ENCODE measurements around the gene OVCA2. TPM values are rescaled to one million over a fixed set of nuclear protein-coding genes. Genes with fewer than 3 reads are reported as not detected.

Gene OVCA2
- total RNA-seq, 1 experiment from 2014 or later = 35.4 TPM

- intact Hi-C loops (cut with micrococcal nuclease; ENCODE audit: unreplicated experiment) = no loop called here
- no peaks in the 10 kb centered on the region for H4K20me1 ChIP-seq (ENCODE audit: insufficient read depth)
Observed at GRCh38 chr17:2055292-2056205, 13.7 kb downstream of the OVCA2 start.

GRCh38 chr17:2056206-2057174 is 14.7 kb downstream of the OVCA2 start:
- CTCF ChIA-PET = interaction anchor here (3.1 kb wide), 1 partner anchor 188 kb away, joined by 14 read pairs; no protein-coding TSS in a partner anchor
- no peaks in the 10 kb centered on the region for H3K79me2 ChIP-seq (ENCODE audit: low read depth)

More at GRCh38 chr17:2055292-2056205, 13.7 kb downstream of the OVCA2 start:
- H3K9me3 ChIP-seq (ENCODE audit: insufficient read depth, low read depth) = no peaks in the 10 kb centered on the region
- POLR2A ChIA-PET (ENCODE audit: unreplicated experiment) = interaction anchor here (0.7 kb wide), 1 partner anchor 67 kb away, joined by 3 read pairs; no protein-coding TSS in a partner anchor
- H3K4me1 ChIP-seq (replicated peaks; ENCODE audit: insufficient read depth) = peaks cover 7% of the 10 kb centered on the region; the same call in 1 of the 2 replicates
- peak overlapping the region; percentile 93 for H3K4me2 ChIP-seq
- no peaks in the 10 kb centered on the region for H3K36me3 ChIP-seq (ENCODE audit: low read depth)
- H3K27me3 ChIP-seq (ENCODE audit: insufficient read depth, low read depth) = peaks cover 12% of the 10 kb centered on the region
- CTCF ChIA-PET = interaction anchor here (0.6 to 3.1 kb wide), 5 partner anchors 133 to 228 kb away, joined by 3 to 14 read pairs (median 7); no protein-coding TSS in a partner anchor
- no peak for TF ChIP-seq EZH2 (IDR thresholded peaks at IDR 0.05; ENCODE audit: low read depth)
- TF ChIP-seq, protein P1, sequence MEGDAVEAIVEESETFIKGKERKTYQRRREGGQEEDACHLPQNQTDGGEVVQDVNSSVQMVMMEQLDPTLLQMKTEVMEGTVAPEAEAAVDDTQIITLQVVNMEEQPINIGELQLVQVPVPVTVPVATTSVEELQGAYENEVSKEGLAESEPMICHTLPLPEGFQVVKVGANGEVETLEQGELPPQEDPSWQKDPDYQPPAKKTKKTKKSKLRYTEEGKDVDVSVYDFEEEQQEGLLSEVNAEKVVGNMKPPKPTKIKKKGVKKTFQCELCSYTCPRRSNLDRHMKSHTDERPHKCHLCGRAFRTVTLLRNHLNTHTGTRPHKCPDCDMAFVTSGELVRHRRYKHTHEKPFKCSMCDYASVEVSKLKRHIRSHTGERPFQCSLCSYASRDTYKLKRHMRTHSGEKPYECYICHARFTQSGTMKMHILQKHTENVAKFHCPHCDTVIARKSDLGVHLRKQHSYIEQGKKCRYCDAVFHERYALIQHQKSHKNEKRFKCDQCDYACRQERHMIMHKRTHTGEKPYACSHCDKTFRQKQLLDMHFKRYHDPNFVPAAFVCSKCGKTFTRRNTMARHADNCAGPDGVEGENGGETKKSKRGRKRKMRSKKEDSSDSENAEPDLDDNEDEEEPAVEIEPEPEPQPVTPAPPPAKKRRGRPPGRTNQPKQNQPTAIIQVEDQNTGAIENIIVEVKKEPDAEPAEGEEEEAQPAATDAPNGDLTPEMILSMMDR (conservative IDR thresholded peaks at IDR 0.05) = no peak
- peak overlapping the region; percentile 59 for H2AFZ ChIP-seq
- H3F3A ChIP-seq (ENCODE audit: insufficient read depth, low read depth) = peaks cover 17% of the 10 kb centered on the region
- no peaks in the 10 kb centered on the region for H3K9me2 ChIP-seq (ENCODE audit: insufficient read depth)
- peak overlapping the region; percentile 66; the same call in 1 of the 2 replicates for H3K4me3 ChIP-seq
- no peaks in the 10 kb centered on the region for H3K79me2 ChIP-seq (ENCODE audit: low read depth)
- DNase-seq = no peak
- no TSS peak for BruUV-seq (replicated peaks)
- H3K27ac ChIP-seq = no peak overlapping the region

More at GRCh38 chr17:2056206-2057174, 14.7 kb downstream of the OVCA2 start:
- intact Hi-C loops (cut with micrococcal nuclease; ENCODE audit: unreplicated experiment) = no loop called here
- no peak overlapping the region for H3K4me3 ChIP-seq
- POLR2A ChIA-PET (ENCODE audit: unreplicated experiment) = no interaction called here
- H3F3A ChIP-seq (ENCODE audit: insufficient read depth, low read depth) = peaks cover 15% of the 10 kb centered on the region
- no peak overlapping the region for H2AFZ ChIP-seq
- TF ChIP-seq, protein P1 (conservative IDR thresholded peaks at IDR 0.05) = no peak
- TF ChIP-seq EZH2 (IDR thresholded peaks at IDR 0.05; ENCODE audit: low read depth) = no peak
- H3K9me3 ChIP-seq (ENCODE audit: insufficient read depth, low read depth) = no peaks in the 10 kb centered on the region
- H3K4me1 ChIP-seq (replicated peaks; ENCODE audit: insufficient read depth) = peaks cover 7% of the 10 kb centered on the region; the same call in 1 of the 2 replicates
- H3K36me3 ChIP-seq (ENCODE audit: low read depth) = no peaks in the 10 kb centered on the region
- DNase-seq = no peak
- peaks cover 6% of the 10 kb centered on the region for H3K27me3 ChIP-seq (ENCODE audit: insufficient read depth, low read depth)
- H3K9me2 ChIP-seq (ENCODE audit: insufficient read depth) = no peaks in the 10 kb centered on the region
- BruUV-seq (replicated peaks) = no TSS peak
- no peak overlapping the region for H3K27ac ChIP-seq
- no peaks in the 10 kb centered on the region; the same call in 1 of the 2 replicates for H4K20me1 ChIP-seq (ENCODE audit: insufficient read depth)
- H3K4me2 ChIP-seq = no peak overlapping the region

Data from PC-9 (cell line).